Activated CD4-positive, alpha-beta memory T cell treated with anti-CD3 and anti-CD28 coated beads for 36 hours (primary cell): Measurements from ENCODE around the gene SSR1. TPM values are rescaled to one million over a fixed set of nuclear protein-coding genes. Genes with fewer than 3 reads are reported as not detected.
"Not testable (repeated sequence)": the region's sequence is repeated elsewhere in the genome, so short reads cannot be mapped to it uniquely, and the experiment has no call there.

ENCODE experiments used
- CTCF ChIA-PET: fragments of 350-600 bp; sonication (Branson Sonifier 250); formaldehyde crosslinking; loops from one replicate; lab custom pipeline; 2021; ENCODE audit warnings: antibody characterized with exemption, inconsistent platforms; lab: Charles Lee
- POLR2A ChIA-PET: fragments of 350-600 bp; sonication (Branson Sonifier 250); formaldehyde crosslinking; loops from one replicate; lab custom pipeline; 2021; ENCODE audit warnings: antibody characterized with exemption; lab: Charles Lee
- DNase-seq: peaks from one replicate; pipeline ENCODE4 v3.0.0-alpha.2; 2020
- H3K27ac Mint-ChIP-seq: one replicate; pipeline ENCODE4 v1.8.0; 2021; ENCODE audit warnings: mixed read lengths
- H3K27me3 Mint-ChIP-seq: one replicate; pipeline ENCODE4 v1.8.0; 2021; ENCODE audit warnings: mixed read lengths
- H3K36me3 Mint-ChIP-seq: one replicate; pipeline ENCODE4 v1.8.0; 2021; ENCODE audit warnings: mixed read lengths
- H3K4me1 Mint-ChIP-seq: one replicate; pipeline ENCODE4 v1.8.0; 2021; ENCODE audit warnings: low read depth, mixed read lengths
- H3K4me3 Mint-ChIP-seq: one replicate; pipeline ENCODE4 v1.8.0; 2021; ENCODE audit warnings: mild to moderate bottlenecking, mixed read lengths
- H3K9me3 Mint-ChIP-seq: one replicate; pipeline ENCODE4 v1.8.0; 2021; ENCODE audit warnings: mixed read lengths
- intact Hi-C: fragments of 100-400 bp; cut with micrococcal nuclease; formaldehyde crosslinking; loops from one replicate; pipeline ENCODE4 v1.15.1; 2023
- total RNA-seq, 2 experiments: library from RNA; stranded (reverse); gene quantifications; one replicate each; pipeline ENCODE4 v1.2.3, GENCODE V29; 2021

Gene SSR1
- total RNA-seq, 2 experiments from 2014 or later: 156 to 164 TPM

DNA sequence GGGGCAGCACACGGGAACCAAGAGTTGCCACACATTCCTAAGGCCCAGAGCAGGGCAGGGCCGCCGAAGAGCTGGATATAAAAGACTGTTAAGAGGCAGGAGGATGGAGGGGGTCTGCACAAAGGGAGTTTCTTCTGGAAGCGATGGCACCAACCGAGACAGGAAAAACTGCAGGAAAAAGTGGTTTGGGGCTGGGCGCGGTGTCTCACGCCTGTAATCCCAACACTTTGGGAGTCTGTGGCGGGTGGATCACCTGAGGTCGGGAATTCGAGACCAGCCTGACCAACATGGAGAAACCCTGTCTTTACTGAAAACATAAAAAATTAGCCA is 41.8 kb downstream of the SSR1 start:
- POLR2A ChIA-PET: no interaction called here
- H3K4me1 Mint-ChIP-seq: peaks cover 6% of the 10 kb centered on the region
- peaks cover 2% of the 10 kb centered on the region for H3K27me3 Mint-ChIP-seq
- no peaks in the 10 kb centered on the region for H3K36me3 Mint-ChIP-seq
- intact Hi-C loops: no loop called here
- H3K9me3 Mint-ChIP-seq: peaks cover 3% of the 10 kb centered on the region
- DNase-seq: no peak
- CTCF ChIA-PET: no interaction called here
- H3K27ac Mint-ChIP-seq: no peak overlapping the region
- H3K4me3 Mint-ChIP-seq: no peak overlapping the region

DNA sequence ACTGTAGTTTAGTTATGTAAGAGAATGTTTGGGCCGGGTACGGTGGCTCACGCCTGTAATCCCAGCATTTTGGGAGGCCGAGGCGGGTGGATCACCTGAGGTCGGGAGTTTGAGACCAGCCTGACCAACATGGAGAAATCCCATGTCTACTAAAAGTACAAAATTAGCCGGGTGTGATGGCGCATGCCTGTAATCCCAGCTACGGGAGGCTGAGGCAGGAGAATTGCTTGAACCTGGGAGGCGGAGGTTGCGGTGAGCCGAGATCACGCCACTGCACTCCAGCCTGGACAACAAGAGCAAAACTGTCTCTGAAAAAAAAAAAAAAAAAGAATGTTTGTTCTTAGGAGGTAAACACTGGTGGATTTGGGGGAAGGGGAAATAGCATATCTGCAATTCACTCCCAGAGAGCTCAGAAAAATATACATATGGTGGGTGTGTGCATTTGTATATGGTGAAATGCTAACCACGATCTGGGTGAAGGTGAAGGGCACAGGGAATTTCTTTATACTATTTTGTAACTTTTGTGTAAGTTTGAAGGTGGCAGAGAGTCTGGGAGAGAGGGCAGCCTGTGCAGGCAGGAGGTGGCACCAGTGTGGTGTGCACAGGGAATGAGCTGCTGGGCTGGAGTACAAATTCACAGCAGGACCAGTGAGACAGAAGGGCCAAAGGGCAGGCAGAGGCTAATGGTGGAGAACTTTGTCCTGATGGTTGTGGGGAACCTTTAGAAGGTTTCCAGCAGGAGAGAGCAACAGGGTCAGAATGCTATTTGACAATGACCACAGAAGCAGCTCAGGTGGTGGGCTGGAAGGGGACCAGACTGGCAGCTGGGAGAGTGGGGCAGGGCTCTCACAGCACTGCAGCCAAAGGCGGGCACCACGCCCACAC is 42.4 kb downstream of the SSR1 start:
- POLR2A ChIA-PET: no interaction called here
- Mint-ChIP-seq H3K36me3 (no peaks in the 10 kb centered on the region), H3K27ac (no peak overlapping the region), H3K4me1 (peaks cover under 1% of the 10 kb centered on the region), H3K9me3 (peaks cover 6% of the 10 kb centered on the region), H3K4me3 (no peak overlapping the region), H3K27me3 (no peaks in the 10 kb centered on the region)
- DNase-seq: no peak
- CTCF ChIA-PET: no interaction called here
- intact Hi-C loops: no loop called here

DNA sequence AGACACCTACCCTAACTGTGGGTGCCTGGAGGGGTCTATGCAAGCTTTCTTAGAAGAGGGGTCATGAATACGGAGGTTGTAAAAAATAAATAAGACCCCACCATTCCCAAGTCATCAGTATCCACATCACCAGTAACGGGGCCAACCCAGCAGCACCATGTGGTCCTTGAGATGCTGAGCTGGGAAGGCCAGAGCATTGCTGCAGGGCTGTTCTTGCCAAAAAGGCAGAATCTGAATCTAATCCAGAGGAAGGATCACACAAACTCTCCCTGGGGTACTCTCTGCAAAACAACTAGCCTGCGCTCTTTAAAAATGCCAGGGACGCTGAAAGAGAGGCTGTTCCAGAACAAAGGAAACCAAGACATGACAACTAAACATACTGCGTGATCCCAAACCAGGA is 43.2 kb downstream of the SSR1 start:
- POLR2A ChIA-PET: no interaction called here
- intact Hi-C loops: no loop called here
- Mint-ChIP-seq H3K27me3 (no peaks in the 10 kb centered on the region), H3K9me3 (peaks cover 6% of the 10 kb centered on the region), H3K4me1 (no peaks in the 10 kb centered on the region), H3K36me3 (no peaks in the 10 kb centered on the region), H3K4me3 (no peak overlapping the region), H3K27ac (no peak overlapping the region)
- CTCF ChIA-PET: no interaction called here
- no peak for DNase-seq

DNA sequence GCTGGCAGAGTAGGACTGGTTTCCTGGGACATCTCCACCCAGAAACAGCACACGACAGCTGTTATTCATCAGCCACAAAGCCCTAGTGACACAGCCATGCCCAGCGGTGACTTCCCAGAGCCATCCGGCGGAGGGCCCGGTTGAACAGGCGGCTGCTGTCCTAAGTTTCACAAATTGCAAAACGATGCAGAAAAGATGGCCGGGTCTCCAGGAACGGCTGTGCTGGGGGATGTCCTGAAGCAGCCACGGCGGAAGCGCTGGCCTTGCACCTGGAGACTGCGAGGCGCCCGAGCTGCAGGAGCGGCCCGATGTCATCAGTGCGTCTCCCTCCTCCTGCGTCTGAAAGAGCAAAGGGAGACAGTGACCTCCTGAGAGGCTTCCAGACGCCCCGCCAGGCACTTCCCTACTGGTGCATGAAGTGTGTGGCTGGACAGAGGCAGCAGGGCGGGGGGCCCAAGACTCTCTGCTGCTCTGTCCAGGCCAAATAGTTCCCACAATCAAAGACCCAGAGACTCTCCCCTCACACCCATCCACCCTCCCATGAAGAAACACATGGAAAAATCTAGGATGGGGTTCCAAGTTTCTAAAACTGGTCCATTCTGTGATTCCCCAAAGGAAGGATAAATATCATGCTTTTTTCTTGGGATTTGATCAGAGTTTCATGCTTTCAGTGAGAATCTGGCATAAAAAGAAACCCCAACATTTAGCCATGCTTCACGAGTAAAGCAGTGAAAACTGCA is 44.0 kb downstream of the SSR1 start:
- H3K36me3 Mint-ChIP-seq: no peaks in the 10 kb centered on the region
- H3K4me3 Mint-ChIP-seq: no peak overlapping the region
- peaks cover 6% of the 10 kb centered on the region for H3K9me3 Mint-ChIP-seq
- intact Hi-C loops: no loop called here
- ChIA-PET CTCF (no interaction called here), POLR2A (no interaction called here)
- no peak for DNase-seq
- H3K4me1 Mint-ChIP-seq: no peaks in the 10 kb centered on the region
- no peaks in the 10 kb centered on the region for H3K27me3 Mint-ChIP-seq
- no peak overlapping the region for H3K27ac Mint-ChIP-seq

DNA sequence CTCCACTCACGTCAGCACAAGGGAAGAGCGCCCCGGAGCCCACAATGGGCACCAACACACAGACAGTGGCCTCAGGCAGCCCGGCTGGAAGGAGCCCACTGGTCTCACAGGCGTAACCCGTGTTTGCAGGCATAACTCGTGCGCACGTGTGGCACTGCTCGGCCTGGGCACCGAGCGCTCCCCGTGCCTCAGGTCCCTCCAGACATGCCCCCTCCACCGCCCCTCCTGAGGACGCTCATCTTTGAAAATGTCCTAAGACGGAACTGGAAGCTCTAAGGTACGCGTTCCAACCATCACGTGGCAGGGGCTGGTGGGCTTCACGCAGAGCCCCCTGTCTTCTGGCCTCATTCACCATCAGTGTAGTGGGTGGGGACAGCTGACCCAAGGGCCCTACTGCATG is 44.6 kb downstream of the SSR1 start:
- POLR2A ChIA-PET: no interaction called here
- DNase-seq: no peak
- Mint-ChIP-seq H3K4me3 (no peak overlapping the region), H3K4me1 (no peaks in the 10 kb centered on the region), H3K27ac (no peak overlapping the region), H3K36me3 (no peaks in the 10 kb centered on the region), H3K27me3 (no peaks in the 10 kb centered on the region), H3K9me3 (peaks cover 6% of the 10 kb centered on the region)
- intact Hi-C loops: no loop called here
- CTCF ChIA-PET: no interaction called here

DNA sequence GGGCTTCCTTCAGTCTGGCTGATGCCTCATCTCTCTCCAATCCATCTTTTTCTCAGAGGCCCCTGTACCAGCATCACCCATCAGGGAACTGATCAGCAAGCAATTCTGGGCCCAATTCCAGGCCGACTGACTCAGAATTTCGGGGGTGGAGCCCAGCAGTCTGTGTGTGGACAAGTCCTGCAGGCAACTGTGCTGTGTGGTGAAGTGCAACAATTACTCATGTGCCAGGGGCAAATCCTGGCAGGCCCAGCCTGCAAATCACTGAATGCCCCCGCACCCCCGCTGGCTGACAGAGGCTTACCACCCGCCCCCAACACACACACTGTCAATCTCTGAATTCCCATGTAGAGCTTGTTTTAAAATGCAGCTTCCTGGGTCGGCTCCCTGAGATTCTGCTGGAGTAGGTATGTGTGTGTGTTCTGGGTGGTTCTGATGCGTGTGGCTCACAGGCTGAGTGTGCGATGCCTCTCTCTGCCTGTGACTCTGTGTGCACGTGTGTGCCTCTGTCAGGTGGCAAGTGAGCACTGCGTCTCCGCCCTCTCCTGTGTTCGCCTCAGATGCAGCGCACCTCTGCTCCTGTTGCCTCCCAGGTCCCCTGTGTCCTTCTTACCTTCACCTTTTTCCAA is 45.4 kb downstream of the SSR1 start:
- ChIA-PET POLR2A (no interaction called here), CTCF (no interaction called here)
- H3K36me3 Mint-ChIP-seq: no peaks in the 10 kb centered on the region
- no peak overlapping the region for H3K27ac Mint-ChIP-seq
- no peak overlapping the region for H3K4me3 Mint-ChIP-seq
- DNase-seq: no peak
- no peaks in the 10 kb centered on the region for H3K4me1 Mint-ChIP-seq
- peaks cover 6% of the 10 kb centered on the region for H3K9me3 Mint-ChIP-seq
- intact Hi-C loops: no loop called here
- no peaks in the 10 kb centered on the region for H3K27me3 Mint-ChIP-seq

DNA sequence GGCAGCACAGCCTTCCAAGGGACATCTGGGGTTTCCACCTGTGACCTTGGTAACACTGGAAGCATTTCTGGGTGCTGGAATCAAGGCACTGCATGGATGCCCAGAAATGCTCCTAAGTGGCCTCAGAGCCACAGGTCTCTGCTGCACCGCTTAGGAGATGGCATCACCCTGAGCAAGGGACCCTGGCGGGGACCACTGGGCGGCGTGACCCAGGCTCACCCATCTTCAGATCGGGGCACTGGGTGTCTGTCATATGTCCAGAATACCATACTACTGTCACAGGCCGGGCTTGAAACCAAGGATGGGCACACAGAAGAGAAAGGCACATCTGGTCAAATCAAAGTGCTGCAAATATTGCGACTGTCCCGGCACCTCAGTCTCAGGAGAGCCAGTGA is 45.9 kb downstream of the SSR1 start:
- no peaks in the 10 kb centered on the region for H3K27me3 Mint-ChIP-seq
- DNase-seq: no peak
- H3K9me3 Mint-ChIP-seq: peaks cover 6% of the 10 kb centered on the region
- POLR2A ChIA-PET: no interaction called here
- intact Hi-C loops: no loop called here
- H3K36me3 Mint-ChIP-seq: no peaks in the 10 kb centered on the region
- CTCF ChIA-PET: no interaction called here
- H3K4me1 Mint-ChIP-seq: peaks cover 2% of the 10 kb centered on the region
- no peak overlapping the region for H3K27ac Mint-ChIP-seq
- H3K4me3 Mint-ChIP-seq: no peak overlapping the region

DNA sequence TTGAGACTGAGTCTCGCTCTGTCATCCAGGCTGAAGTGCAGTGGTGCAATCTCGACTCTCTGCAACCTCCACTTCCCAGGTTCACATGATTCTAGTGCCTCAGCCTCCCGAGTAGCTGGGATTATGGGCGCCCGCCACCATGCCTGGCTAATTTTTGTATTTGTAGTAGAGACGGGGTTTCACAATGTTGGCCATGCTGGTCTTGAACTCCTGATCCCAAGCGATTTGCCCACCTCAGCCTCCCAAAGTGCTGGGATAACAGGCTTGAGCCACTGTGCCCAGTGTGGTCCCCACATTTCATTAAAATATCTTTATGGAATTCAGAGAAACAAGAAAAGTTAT is 47.6 kb downstream of the SSR1 start:
- intact Hi-C loops, H3K36me3 Mint-ChIP-seq, H3K9me3 Mint-ChIP-seq, DNase-seq, H3K27ac Mint-ChIP-seq, H3K27me3 Mint-ChIP-seq, POLR2A ChIA-PET, H3K4me3 Mint-ChIP-seq: not testable (repeated sequence)
- peaks cover 16% of the 10 kb centered on the region for H3K4me1 Mint-ChIP-seq
- CTCF ChIA-PET: interaction anchor here (1.4 kb wide), 1 partner anchor 10 kb away, joined by 9 read pairs; no protein-coding TSS in a partner anchor

DNA sequence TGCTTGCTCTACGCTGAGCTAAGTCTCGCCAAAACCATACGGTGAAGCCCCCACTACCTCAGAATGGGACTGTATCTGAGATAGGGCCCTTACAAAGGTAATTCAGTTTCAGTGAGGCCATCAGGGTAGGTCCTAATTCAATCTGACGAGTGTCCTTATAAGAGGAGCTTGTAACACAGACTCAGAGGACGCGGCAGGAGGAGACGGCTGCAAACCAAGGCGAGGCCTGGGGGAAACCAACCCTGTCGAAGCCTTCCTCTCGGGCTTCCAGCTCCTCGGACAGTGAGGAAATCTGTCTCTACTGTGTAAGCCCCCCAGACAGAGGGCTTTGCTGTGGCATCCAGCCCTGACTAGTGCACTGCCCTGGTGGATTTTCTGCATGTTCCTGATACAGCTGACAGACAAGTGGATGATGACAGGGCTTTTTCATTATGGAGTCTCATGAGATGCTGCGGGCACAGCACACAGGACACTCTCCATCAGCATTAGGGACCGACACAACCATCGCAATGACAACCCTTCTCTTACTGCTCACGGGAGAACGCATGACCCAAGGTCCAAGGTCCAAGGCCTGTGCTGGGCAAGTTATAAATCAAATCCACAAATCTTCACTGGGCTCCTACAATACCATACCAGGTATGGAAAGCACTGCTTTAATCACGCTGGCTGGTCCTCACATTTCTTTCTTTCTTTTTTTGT is 48.2 kb downstream of the SSR1 start:
- POLR2A ChIA-PET: no interaction called here
- Mint-ChIP-seq H3K4me1 (peaks cover 16% of the 10 kb centered on the region), H3K27ac (no peak overlapping the region), H3K36me3 (no peaks in the 10 kb centered on the region), H3K27me3 (peaks cover 13% of the 10 kb centered on the region), H3K4me3 (no peak overlapping the region), H3K9me3 (peaks cover 6% of the 10 kb centered on the region)
- intact Hi-C loops: no loop called here
- no peak for DNase-seq
- CTCF ChIA-PET: interaction anchor here (1.0 kb wide), 1 partner anchor 11 kb away, joined by 4 read pairs; no protein-coding TSS in a partner anchor

DNA sequence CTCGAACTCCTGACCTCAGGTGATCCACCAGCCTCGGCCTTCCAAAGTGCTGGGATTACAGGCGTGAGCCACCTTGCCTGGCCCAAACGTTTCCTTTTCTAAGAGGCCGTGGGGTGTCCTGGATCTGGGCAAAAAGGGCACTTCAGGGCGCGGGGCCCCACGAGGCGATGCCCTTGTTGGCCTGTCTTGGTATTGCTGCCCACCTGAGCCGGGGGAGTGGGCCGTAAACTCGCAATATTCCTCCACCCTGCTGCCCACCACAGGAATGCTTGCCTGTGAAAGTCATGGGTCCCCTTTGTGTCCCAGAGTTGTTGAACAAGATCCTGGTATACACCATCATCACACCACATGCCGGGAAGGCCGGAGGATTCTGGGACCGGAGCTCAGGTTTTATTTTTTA is 49.0 kb downstream of the SSR1 start:
- peaks cover 6% of the 10 kb centered on the region for H3K9me3 Mint-ChIP-seq
- ChIA-PET CTCF (interaction anchor here (0.7 to 1.0 kb wide), 2 partner anchors 11 to 13 kb away, joined by 3 to 4 read pairs; no protein-coding TSS in a partner anchor), POLR2A (no interaction called here)
- H3K4me3 Mint-ChIP-seq: no peak overlapping the region
- H3K27ac Mint-ChIP-seq: no peak overlapping the region
- peaks cover 17% of the 10 kb centered on the region for H3K27me3 Mint-ChIP-seq
- intact Hi-C loops: no loop called here
- peak; percentile 5 for DNase-seq
- no peaks in the 10 kb centered on the region for H3K36me3 Mint-ChIP-seq
- peaks cover 16% of the 10 kb centered on the region for H3K4me1 Mint-ChIP-seq

DNA sequence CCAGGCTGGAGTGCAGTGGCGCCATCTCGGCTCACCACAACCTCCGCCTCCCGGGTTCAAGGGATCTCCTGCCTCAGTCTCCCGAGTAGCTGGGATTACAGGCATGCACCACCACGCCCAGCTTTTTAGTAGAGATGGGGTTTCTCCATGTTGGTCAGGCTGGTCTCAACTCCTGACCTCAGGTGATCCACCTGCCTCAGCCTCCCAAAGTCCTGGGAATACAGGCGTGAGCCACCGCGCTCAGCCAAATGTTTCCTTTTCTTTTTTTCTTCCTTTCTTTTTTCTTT is 49.5 kb downstream of the SSR1 start:
- peaks cover 16% of the 10 kb centered on the region for H3K4me1 Mint-ChIP-seq
- peak; percentile 4 for DNase-seq
- H3K9me3 Mint-ChIP-seq, intact Hi-C loops, H3K4me3 Mint-ChIP-seq, H3K27ac Mint-ChIP-seq, H3K36me3 Mint-ChIP-seq, POLR2A ChIA-PET: not testable (repeated sequence)
- CTCF ChIA-PET: interaction anchor here (0.7 to 2.6 kb wide), 2 partner anchors 12 kb away, joined by 3 to 12 read pairs; no protein-coding TSS in a partner anchor
- H3K27me3 Mint-ChIP-seq: peaks cover 17% of the 10 kb centered on the region
